Central memory CD8-positive, alpha-beta T cell (primary cell): ENCODE data around the gene SPG11.
"Not testable (repeated sequence)": the region's sequence is repeated elsewhere in the genome, so short reads cannot be mapped to it uniquely, and the experiment has no call there.

ENCODE experiments used
- ATAC-seq: fragments of 150-1000 bp; cut with Tn5 transposase; replicated peaks from 2 replicates; pipeline ENCODE4 v1.10.0; 2022; ENCODE audit warnings: mild to moderate bottlenecking, moderate FRiP score, moderate number of reproducible peaks; ENCODE audit not compliant: poor library complexity, severe bottlenecking; ENCODE audit errors: extremely low read depth
- DNase-seq, 2 donors: peaks; one replicate each; pipeline ENCODE4 v3.0.0; 2021; ENCODE audit warnings: low spot score in 2 of 2
- H3K27ac Mint-ChIP-seq: one replicate; pipeline ENCODE4 v1.8.0; 2022; ENCODE audit warnings: low read depth, mild to moderate bottlenecking, moderate library complexity, mixed read lengths
- H3K27me3 Mint-ChIP-seq: one replicate; pipeline ENCODE4 v1.8.0; 2022; ENCODE audit warnings: mixed read lengths
- H3K36me3 Mint-ChIP-seq: one replicate; pipeline ENCODE4 v1.8.0; 2022; ENCODE audit warnings: mild to moderate bottlenecking, moderate library complexity, mixed read lengths; ENCODE audit not compliant: insufficient read depth
- H3K4me1 Mint-ChIP-seq: one replicate; pipeline ENCODE4 v1.8.0; 2022; ENCODE audit warnings: mixed read lengths
- H3K4me3 Mint-ChIP-seq: one replicate; pipeline ENCODE4 v1.8.0; 2022; ENCODE audit warnings: mild to moderate bottlenecking, moderate library complexity, mixed read lengths
- H3K9me3 Mint-ChIP-seq: one replicate; pipeline ENCODE4 v1.8.0; 2022; ENCODE audit warnings: mixed read lengths

The SPG11 gene

DNA sequence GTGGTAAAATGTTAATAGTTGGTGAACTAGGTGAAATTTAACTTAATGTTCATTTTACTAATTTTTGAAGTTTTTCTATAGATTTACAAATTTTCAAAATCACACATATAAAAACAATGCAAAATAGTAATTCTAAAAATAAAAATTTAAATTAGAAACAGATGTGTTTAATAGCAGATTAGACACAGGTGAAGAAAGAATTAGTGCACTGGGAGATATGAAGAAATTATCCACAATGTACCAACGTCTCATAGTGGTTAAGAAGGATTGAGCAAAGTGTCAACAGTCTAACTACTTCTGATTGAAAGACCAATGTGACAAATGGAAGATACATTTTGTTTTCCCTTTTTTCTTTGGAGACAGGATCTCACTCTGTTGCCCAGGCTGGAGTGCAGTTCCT, 26.5 kb downstream of the SPG11 start:
- peaks cover 63% of the 10 kb centered on the region for H3K36me3 Mint-ChIP-seq
- ATAC-seq: no peak
- no peaks in the 10 kb centered on the region for H3K9me3 Mint-ChIP-seq

DNA sequence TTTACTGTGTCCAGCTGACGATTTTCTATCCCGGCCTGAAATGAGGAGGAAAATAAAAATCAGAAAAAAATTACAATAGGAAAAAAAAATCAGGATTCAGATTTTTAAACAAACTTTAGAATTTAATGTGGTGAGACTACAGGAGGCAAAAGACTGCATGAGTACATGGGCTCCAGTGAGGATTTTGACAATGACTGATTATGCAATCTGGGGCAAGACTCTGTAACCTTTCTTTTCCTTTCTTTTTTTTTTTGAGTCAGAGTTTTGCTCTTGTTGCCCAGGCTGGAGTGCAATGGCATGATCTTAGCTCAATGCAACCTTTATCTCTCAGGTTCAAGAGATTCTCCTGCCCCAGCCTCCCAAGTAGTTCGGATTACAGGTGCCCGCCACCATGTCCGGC, 29.9 kb downstream of the SPG11 start:
- Mint-ChIP-seq H3K27me3 (no peaks in the 10 kb centered on the region), H3K4me1 (peaks cover 10% of the 10 kb centered on the region), H3K36me3 (peaks cover 62% of the 10 kb centered on the region), H3K27ac (peak overlapping the region; percentile 49), H3K4me3 (no peak overlapping the region), H3K9me3 (no peaks in the 10 kb centered on the region)
- DNase-seq (no peak), ATAC-seq (no peak)

More for the DNA sequence above, 26.5 kb downstream of the SPG11 start:
- H3K4me1 Mint-ChIP-seq: peaks cover 15% of the 10 kb centered on the region
- no peak overlapping the region for H3K27ac Mint-ChIP-seq
- no peak overlapping the region for H3K4me3 Mint-ChIP-seq
- no peaks in the 10 kb centered on the region for H3K27me3 Mint-ChIP-seq
- DNase-seq: no peak

DNA sequence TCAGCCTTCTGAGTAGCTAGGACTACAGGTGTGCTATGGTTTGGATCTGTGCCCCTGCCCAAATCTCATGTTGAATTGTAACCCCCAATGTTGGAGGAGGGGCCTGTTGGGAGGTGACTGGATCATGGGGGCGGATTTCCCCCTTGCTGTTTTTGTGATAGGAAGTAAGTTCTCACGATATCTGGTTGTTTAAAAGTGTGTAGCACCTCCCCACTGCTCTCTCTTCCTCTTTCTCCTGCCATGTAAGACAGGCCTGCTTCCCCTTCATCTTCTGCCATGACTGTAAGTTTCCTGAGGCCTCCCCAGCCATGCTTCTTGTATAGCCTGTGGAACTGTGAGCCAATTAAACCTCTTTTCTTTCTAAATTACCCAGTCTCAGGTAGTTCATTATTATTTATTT, 38.2 kb downstream of the SPG11 start:
- not testable (repeated sequence) for H3K27me3 Mint-ChIP-seq, H3K9me3 Mint-ChIP-seq, H3K4me3 Mint-ChIP-seq, ATAC-seq, DNase-seq
- peak overlapping the region; percentile 32 for H3K27ac Mint-ChIP-seq
- H3K4me1 Mint-ChIP-seq: peaks cover 11% of the 10 kb centered on the region
- H3K36me3 Mint-ChIP-seq: peaks cover 48% of the 10 kb centered on the region

DNA sequence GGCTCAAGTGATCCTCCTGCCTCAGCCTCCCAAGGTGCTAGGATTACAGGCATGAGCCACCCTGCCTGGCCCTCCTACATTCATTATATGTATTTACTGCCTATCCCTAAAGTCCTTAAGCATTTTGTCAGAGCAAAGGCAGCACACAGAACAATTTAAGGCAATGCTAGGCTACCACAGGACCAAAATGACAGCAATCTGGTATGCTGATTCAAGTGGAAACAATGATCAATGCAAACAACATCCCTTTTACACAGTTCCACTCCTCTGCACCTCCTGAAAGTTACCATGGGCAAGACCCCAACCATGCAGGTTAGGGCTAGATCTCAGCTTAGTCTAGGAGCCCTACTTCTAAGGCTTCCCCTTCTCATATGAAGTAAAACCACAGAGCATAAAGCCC, 40.3 kb downstream of the SPG11 start:
- no peak for ATAC-seq
- Mint-ChIP-seq H3K27ac (peak overlapping the region; percentile 24), H3K27me3 (no peaks in the 10 kb centered on the region), H3K36me3 (peaks cover 45% of the 10 kb centered on the region), H3K4me3 (no peak overlapping the region), H3K9me3 (no peaks in the 10 kb centered on the region), H3K4me1 (peaks cover 11% of the 10 kb centered on the region)
- no peak for DNase-seq

DNA sequence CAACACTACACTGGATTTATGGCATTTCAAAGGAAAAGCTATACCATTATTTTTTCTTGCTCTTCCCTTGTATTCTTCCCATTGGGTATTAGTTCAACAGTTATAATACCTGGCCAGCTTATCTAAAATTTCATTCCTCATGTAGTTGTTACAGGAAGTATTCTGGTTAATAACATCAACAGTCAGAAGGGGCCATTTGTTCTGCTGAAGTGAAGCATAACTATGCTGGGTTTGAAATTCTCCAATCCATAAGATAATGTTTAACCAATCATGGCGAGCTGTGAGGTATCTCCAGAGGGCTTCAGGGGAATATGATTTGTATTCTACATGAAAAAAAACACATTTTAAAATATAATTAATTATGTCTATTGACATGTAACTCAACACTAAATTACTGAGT, 43.4 kb downstream of the SPG11 start:
- no peak for DNase-seq
- Mint-ChIP-seq H3K4me3 (no peak overlapping the region), H3K27me3 (no peaks in the 10 kb centered on the region), H3K9me3 (no peaks in the 10 kb centered on the region), H3K36me3 (peaks cover 41% of the 10 kb centered on the region), H3K27ac (no peak overlapping the region), H3K4me1 (no peaks in the 10 kb centered on the region)
- no peak for ATAC-seq

DNA sequence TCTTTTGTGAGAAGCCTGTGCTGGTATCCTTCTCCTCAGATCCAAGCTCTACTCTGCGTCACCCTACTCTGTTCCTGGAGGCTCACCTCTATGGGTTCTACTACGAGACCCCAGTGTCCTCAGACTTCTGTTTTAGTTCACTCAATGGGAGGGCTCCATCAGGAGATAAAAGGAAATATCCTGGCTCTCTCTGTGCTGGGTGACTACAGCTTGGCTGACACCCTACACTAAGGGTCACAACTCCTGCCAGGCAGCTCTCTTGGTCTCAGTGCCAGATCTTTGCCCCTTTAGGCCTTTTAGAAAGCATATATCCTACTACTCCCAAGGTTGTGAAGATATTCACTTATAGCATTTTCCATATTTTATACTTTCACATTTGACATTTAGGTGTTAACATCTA, 46.5 kb downstream of the SPG11 start:
- H3K27ac Mint-ChIP-seq: no peak overlapping the region
- peaks cover 39% of the 10 kb centered on the region for H3K36me3 Mint-ChIP-seq
- ATAC-seq: no peak

DNA sequence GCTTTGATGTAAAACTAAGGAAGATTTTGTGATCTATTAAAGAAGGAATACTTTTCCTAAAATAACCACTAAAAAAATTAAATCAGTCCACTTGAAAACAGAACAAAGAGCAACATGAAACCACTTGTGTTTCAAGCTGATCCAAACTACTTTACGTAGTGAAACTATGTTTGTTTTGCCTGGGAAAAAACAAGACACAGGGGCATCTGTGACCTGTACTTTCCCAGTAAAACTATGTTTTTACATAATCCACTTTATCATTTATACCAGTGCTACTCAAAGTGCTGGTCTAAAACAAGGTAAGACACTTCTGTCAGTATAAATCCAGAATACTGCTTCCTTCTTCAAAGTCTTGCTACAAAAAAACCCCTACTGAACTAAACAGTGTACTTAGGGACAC, 56.7 kb downstream of the SPG11 start:
- Mint-ChIP-seq H3K27me3 (no peaks in the 10 kb centered on the region), H3K4me3 (no peak overlapping the region), H3K36me3 (peaks cover 62% of the 10 kb centered on the region), H3K9me3 (no peaks in the 10 kb centered on the region), H3K4me1 (peaks cover 11% of the 10 kb centered on the region), H3K27ac (no peak overlapping the region)
- ATAC-seq (no peak), DNase-seq (no peak)

More for the DNA sequence above, 46.5 kb downstream of the SPG11 start:
- Mint-ChIP-seq H3K4me1 (no peaks in the 10 kb centered on the region), H3K27me3 (no peaks in the 10 kb centered on the region), H3K9me3 (no peaks in the 10 kb centered on the region), H3K4me3 (no peak overlapping the region)
- no peak for DNase-seq

DNA sequence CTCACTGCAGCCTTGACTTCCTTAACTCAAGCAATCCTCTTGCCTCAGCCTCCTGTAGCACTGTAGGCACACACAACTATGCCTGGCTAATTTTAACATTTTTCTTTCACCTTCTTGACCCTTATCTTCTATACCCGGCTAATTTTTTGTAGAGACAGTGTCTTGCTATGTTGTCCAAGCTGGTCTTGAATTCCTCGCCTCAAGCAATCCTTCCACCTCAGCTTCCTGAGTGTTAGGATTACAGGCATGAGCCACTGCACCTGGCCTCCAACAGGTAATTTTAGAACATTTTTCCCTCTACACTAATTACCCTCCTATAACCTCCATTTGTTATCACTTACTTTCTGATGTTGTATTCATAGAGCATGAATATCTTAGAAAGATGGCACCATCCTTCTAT, 60.3 kb downstream of the SPG11 start:
- ATAC-seq (no peak), DNase-seq (no peak)
- Mint-ChIP-seq H3K9me3 (no peaks in the 10 kb centered on the region), H3K36me3 (peaks cover 47% of the 10 kb centered on the region), H3K4me3 (no peak overlapping the region), H3K27me3 (no peaks in the 10 kb centered on the region), H3K4me1 (peaks cover 18% of the 10 kb centered on the region), H3K27ac (peak overlapping the region; percentile 45)

DNA sequence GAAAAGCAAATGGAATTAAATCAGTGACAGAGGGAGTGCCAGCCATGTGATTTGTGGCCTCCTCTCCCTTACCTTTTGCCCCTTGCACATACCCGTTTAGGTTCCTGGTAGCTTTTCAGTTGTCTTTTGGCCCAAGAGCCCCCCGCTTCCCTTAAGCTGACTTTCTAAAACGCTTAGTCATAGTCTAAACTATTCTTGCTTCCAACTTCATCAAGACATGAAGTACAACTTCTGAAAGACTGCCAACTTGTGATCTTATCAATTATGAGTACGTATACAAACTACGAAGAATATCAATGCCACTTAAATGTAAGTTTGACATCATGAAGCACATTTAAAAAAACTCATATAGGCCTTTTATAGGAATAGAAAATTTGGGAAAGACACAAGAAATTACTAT, 64.6 kb downstream of the SPG11 start:
- peaks cover 12% of the 10 kb centered on the region for H3K4me1 Mint-ChIP-seq
- H3K27ac Mint-ChIP-seq: no peak overlapping the region
- no peak overlapping the region for H3K4me3 Mint-ChIP-seq
- no peaks in the 10 kb centered on the region for H3K27me3 Mint-ChIP-seq
- H3K9me3 Mint-ChIP-seq: no peaks in the 10 kb centered on the region
- ATAC-seq (no peak), DNase-seq (no peak)
- H3K36me3 Mint-ChIP-seq: peaks cover 53% of the 10 kb centered on the region

DNA sequence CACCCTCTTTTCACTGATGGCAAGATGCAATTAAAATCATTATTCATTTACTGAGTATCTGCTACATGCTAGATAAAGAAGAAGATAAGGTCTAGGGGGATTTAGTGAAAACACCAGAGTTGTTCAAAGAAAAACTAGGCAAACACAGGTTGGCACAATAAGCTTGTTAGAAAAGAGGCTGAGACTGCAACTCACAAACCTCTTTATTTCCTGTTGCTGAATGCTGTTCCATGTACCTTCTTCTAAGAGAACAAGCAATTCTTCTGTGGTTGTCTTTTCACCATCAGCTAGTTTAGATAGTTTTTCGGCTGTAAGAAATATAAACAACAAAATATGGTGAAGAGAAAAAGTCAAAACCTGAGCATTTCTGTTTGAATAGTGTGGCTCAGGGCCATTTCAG, 65.4 kb downstream of the SPG11 start:
- no peak overlapping the region for H3K4me3 Mint-ChIP-seq
- H3K4me1 Mint-ChIP-seq: peaks cover 9% of the 10 kb centered on the region
- H3K9me3 Mint-ChIP-seq: no peaks in the 10 kb centered on the region
- peaks cover 50% of the 10 kb centered on the region for H3K36me3 Mint-ChIP-seq
- H3K27me3 Mint-ChIP-seq: no peaks in the 10 kb centered on the region
- ATAC-seq: no peak
- no peak for DNase-seq
- no peak overlapping the region for H3K27ac Mint-ChIP-seq

DNA sequence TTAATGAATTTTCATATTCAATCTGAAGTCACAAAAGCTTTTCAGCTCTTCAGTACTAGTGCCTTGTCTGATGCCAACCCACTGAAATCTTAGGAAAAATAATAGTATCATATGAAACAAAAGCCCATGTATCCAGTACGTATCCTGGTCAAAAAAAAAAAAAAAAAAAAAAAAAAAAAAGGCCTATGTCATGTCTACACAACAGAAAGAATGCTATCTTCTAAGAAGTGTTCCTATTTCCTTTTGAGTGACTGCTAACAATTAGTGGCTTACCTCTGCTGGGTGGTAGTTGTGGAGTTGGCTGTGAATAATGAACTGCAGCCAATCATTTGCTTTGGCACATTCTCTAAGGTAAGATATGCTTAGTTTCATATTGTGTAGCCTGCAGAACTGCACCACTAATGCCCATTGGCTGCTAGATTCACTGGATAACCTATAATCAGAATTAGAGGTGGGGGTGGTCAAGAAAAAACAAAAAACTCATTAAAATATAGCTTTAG, 66.9 kb downstream of the SPG11 start:
- peaks cover 7% of the 10 kb centered on the region for H3K4me1 Mint-ChIP-seq
- no peak for ATAC-seq

DNA sequence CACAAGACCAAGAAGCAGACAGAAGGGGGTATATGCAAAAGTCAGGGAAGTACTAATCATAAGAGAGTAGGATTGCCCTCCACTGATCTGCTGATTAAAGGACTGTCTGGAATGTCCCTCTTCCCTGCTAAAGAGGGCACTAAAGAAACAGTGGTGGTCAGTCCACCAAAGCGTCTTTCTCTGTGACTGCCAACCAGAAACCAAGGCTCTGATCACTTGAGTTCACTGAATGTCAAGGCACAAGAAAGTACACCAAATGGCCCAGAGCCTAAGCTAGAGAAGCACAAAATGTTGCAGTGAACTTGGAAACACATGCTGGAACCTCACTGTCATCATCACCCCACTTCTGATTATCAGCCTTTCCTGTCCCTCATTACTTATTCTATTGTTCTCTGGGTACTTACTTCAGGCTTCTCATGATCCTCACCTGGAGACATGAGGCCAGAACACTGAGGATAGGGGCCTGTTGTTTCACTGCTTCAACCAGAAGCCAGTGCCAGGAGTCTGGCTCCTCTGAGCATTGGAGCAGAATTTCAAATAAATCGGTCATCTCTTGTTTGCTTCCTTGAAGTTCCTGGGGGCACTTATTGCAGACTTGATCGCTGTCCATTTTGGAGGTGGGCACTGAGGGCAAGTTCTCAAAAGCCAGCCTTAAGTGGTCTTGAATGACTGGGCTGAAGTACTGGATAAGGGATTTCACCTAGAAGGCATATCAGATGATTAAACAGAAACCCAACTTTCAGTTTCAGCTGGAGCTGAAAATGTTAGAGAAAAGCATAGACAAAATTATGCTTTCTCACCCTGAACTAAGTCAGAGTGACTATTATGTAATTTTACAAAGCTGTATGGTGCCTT, 67.6 kb downstream of the SPG11 start:
- no peaks in the 10 kb centered on the region for H3K9me3 Mint-ChIP-seq
- ATAC-seq: no peak
- H3K36me3 Mint-ChIP-seq: peaks cover 54% of the 10 kb centered on the region
- peaks cover 7% of the 10 kb centered on the region for H3K4me1 Mint-ChIP-seq
- no peaks in the 10 kb centered on the region for H3K27me3 Mint-ChIP-seq
- no peak for DNase-seq
- H3K27ac Mint-ChIP-seq: peak overlapping the region; percentile 52
- no peak overlapping the region for H3K4me3 Mint-ChIP-seq

More for the DNA sequence above, 66.9 kb downstream of the SPG11 start:
- Mint-ChIP-seq H3K27me3 (no peaks in the 10 kb centered on the region), H3K36me3 (peaks cover 48% of the 10 kb centered on the region), H3K27ac (no peak overlapping the region), H3K4me3 (no peak overlapping the region), H3K9me3 (no peaks in the 10 kb centered on the region)
- DNase-seq: no peak

DNA sequence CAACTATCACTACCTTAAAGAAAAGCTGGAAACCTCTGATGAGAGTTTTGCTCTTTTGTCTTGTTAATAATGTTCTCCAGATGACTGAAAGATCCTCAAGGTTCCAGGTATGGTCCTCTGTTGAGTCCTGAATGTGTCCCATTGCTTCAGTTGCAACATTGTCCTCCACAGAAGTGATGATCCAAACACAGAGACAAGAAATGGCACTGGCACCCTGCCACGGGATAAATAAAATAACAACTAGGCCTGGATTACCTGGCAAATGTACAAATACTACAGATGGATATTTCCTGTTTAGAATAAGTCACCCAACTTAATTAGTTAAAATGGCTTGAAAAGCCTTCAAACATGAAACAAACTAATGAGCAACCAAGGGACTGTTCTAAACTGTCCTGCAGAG, 68.2 kb downstream of the SPG11 start:
- no peak for DNase-seq
- H3K4me1 Mint-ChIP-seq: peaks cover 7% of the 10 kb centered on the region
- H3K9me3 Mint-ChIP-seq: no peaks in the 10 kb centered on the region
- ATAC-seq: no peak
- no peaks in the 10 kb centered on the region for H3K27me3 Mint-ChIP-seq
- no peak overlapping the region for H3K4me3 Mint-ChIP-seq
- peak overlapping the region; percentile 52 for H3K27ac Mint-ChIP-seq
- peaks cover 57% of the 10 kb centered on the region for H3K36me3 Mint-ChIP-seq
